Erythroblast (primary cell): ENCODE results near the gene PLD2.

Experiments
- GATA1 ChIP-seq: IDR thresholded peaks from 2 replicates; pipeline ENCODE4 v1.6.1; 2011; ENCODE audit warnings: low read depth, mild to moderate bottlenecking, control low read depth, low read length, moderate library complexity
- POLR2A ChIP-seq: IDR thresholded peaks from 2 replicates; pipeline ENCODE4 v1.6.1; 2011; ENCODE audit warnings: mild to moderate bottlenecking, low read length

- TF ChIP-seq POLR2A, result no peak
- no peak for TF ChIP-seq GATA1
Observed at GRCh38 chr17:4772235-4772613, 34.7 kb upstream of the PLD2 start.
